ENCODE measurements around the gene AQP12B.

The AQP12B gene

GRCh38 chr2:240647503-240648154, 35.1 kb downstream of the AQP12B start:
- DNase-seq (ENCODE audit: low read depth): no peak

DNA sequence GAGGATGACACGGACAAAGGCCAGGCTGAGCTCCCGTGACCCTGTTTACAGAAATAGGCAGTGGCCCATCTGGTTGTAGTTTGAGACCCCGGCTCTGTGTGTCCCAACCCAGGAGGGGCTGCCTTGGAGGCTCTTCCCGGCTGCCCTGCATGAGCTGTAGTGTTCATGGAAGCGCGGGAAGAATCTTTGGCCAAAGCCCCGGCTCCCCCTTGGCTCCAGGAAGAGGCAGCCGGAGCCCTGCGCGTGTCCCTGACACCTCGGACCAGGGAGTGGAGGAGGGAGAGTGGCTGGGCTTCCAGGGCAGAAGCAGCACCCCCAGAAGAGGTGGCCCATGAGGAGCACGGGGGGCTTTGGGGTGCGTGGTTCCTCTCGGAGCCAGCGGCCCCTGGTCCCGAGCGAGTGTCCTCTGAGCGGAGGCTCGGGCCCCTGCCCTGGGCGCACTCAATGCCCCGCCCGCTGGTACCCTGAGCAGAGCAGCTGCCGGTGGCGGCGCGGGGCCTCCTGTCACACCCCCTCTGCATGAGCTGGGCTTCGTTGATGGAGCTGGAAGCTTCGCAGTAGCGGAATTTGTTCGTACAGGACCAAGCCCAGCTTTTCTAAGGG, 35.7 kb downstream of the AQP12B start:
- no peak for DNase-seq (ENCODE audit: low read depth)

GRCh38 chr2:240646176-240646899, 36.3 kb downstream of the AQP12B start:
- DNase-seq (ENCODE audit: low read depth): no peak

DNA sequence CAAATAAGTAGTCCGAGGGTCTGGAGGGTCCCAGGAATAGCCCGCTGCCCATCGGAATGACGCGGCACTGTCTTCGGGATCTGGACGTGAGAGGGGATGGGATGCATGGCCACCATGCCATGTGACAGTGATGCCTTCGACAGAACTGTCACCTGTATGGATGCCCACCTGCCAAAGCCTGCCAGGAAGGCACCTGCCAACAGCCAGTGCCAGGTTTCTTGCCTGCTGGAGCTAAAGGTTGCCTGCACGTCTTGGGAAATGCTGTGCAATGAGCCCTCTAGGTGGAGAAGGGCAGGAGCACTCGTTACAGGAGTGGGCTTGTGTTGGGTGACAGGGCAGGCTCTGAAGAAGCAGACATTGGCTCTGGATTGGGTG, 36.9 kb downstream of the AQP12B start:
- no peak for DNase-seq (ENCODE audit: low read depth)

DNA sequence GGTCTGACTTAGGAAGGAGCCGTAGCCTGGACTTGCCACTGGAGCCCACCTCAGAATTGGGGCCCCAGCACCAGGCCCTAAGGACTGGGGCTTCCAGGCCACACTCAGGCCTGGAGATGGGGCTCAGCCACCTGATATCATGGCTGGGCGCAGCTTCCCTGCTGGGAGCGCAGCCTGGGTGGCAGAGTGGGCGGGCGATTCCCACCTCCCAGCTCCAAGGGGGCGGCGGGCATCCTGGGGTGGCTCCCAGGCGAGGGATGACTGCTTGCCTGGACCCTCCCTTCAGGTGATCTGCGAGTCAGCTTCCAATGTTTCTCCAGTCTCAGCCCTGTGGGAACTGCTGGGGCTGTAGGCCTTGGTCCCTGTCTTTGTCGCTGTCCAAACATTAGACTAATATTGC, 37.3 kb downstream of the AQP12B start:
- DNase-seq (ENCODE audit: low read depth): no peak

GRCh38 chr2:240644859-240645301, 37.8 kb downstream of the AQP12B start:
- DNase-seq (ENCODE audit: low read depth): no peak

DNA sequence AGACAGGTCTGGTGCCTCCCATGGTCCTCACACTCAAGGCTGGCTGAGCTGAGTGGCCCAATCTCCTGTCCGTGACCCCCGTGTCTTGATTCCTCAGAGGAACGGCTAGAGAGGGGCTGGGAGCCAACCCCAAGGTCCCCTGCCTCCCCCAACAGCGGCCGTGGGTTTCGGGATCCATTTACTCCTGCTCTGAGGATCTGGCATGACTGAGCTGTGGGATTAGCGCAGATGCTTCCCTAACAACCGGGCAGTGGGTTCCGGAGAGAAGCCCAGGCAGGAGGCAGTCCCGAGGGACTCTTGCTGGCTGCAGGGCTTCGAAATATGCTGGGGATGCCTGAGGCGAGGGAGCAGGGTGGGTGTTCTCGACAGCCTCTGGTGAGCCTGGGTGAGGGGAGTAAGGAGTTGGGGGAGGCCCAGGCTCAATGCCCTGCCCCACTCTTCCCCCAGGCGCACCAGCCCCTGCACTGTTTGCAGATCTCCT, 38.5 kb downstream of the AQP12B start:
- DNase-seq (ENCODE audit: low read depth): no peak

DNA sequence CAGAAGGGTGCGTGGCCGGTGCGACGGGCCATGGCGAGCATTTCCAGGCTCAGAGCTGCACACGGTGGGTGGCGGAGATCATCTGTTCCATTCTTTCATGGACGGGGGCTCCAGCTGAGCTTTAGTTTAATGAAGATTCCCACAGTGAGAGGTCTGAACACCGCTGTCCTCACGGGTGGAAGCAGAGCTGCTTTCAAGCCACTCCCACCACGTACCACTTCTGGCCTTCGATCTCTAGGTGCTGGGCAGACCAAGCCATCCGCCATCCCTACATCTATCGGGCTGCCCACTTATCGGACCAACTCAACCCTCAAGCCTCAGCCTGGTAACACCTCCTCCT, 38.9 kb downstream of the AQP12B start:
- no peak for DNase-seq (ENCODE audit: low read depth)

- DNase-seq (ENCODE audit: low read depth): no peak
Observed at GRCh38 chr2:240643093-240643810, 39.4 kb downstream of the AQP12B start.

GRCh38 chr2:240642806-240643092, 39.9 kb downstream of the AQP12B start:
- no peak for DNase-seq (ENCODE audit: low read depth)

GRCh38 chr2:240642061-240642805, 40.5 kb downstream of the AQP12B start:
- no peak for DNase-seq (ENCODE audit: low read depth)

GRCh38 chr2:240640939-240641338, 41.7 kb downstream of the AQP12B start:
- no peak for DNase-seq (ENCODE audit: low read depth)

- DNase-seq (ENCODE audit: low read depth): no peak
Observed at GRCh38 chr2:240639566-240639965, 43.1 kb downstream of the AQP12B start.

- DNase-seq (ENCODE audit: low read depth): no peak
Observed at GRCh38 chr2:240638512-240639160, 44.0 kb downstream of the AQP12B start.

DNA sequence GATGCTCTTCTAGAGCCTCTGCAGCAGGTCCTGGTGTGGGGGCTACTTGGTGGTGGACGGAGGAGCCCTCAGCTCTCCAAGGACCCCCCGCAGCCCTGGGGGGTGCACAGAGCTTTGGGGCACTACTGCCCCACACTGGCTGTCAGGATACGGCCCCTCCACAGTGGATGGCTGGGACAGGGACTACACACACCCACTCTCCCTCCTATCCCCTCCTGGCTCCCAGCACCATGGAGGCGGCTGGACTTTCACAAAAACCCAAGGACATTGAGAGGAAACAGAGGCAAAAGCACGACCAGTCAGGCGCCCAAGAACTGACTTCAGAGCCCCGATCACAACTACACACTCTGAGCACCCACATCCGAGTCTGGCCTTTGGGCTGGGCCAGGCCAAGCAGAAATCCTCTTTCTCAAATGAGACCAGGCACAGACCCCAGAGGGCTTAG, 44.8 kb downstream of the AQP12B start:
- no peak for DNase-seq (ENCODE audit: low read depth)

GRCh38 chr2:240637116-240637900, 45.4 kb downstream of the AQP12B start:
- no peak for DNase-seq (ENCODE audit: low read depth)

GRCh38 chr2:240636563-240637115, 46.0 kb downstream of the AQP12B start:
- no peak for DNase-seq (ENCODE audit: low read depth)

DNA sequence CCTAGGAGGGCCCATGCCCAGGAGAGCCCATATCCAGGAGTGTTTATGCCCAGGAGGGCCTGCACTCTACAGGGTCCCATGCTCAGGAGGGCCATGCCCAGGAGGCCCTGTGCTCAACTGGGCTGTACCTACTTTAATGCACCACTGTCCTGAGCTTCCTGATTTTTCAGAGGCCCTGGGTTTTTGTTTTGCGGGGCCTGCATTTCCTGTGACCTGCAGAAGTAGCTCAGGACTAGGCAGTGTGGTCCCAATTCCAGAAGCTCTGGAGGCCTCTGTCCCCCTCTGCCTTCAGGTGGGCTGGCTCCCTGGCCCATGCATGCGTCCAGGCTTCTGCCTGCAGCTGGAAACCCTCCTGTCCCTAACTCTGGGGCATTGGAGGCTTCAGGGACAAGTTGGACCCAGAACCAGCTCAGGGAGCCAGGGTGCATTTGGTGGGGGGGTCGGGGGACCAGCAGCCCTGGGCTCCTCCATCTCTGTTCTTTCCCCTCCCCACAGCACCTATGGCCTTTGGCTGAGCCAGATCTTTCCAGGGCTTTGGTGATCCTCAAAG, 46.6 kb downstream of the AQP12B start:
- no peak for DNase-seq (ENCODE audit: low read depth)

DNA sequence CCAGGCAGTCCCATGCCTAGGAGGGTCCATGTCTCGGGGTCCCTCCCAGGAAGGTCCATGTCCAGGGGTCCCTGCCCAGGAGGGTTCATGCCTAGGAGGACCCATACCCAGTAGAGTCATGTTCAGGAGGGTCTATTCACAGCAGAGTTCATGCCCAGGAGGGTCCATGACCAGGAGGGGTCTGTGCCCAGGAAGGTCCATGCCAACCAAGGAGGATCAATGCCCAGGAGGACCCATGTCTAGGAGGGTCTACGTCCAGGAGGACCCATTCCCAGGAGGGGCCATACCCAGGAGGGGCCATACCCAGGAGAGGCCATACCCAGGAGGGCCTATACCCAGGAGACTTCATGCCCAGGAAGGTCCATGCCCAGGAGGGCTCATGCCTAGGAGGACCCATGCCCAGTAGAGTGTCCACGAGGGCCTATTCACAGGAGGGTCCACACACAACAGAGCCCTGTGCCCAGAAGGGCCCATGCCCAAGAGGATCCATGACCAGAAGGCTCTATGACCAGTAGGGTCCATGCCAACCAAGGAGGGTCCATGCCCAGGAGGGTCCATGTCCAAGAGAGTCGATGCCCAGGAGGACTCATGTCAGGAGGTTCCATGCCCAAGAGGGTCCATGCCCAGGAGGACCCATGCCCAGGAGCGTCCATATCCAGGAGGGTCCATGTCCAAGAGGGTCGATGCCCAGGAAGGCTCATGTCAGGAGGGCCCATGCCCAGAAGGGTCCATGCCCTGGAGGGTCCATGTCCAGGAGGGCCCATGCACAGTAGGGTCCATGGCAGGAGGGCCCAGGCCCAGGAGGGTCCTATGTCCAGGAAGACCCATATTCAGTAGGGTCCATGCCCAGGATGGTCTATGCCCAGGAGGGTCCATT, 47.3 kb downstream of the AQP12B start:
- no peak for DNase-seq (ENCODE audit: low read depth)
